Measurements from ENCODE around the gene NLGN4X. TPM values are rescaled to one million over a fixed set of nuclear protein-coding genes. Genes with fewer than 3 reads are reported as not detected.

Gene NLGN4X
- total and polyA plus RNA-seq, 3 experiments from 2014 or later = 0.21 TPM; not detected in 2

DNA sequence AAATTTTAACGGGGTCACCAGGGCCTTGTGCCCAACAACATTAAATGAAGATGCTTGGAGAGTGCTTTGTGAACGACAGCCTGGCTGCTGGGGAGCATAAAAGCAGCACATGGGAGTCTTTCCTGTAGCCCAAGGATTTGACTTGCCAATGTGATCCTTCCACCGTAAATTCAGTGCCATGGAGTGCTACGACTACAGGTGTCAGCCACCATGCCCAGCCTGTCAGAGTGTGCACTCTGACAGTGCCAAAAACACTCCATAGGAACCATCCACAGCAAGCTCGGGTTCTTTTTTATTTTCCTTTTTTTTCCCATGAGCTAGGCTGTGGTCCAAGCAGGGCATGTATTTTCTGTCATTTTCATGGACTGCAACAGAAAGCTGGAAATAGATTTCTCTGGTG, 156.9 kb downstream of the NLGN4X start:
- Mint-ChIP-seq H3K9me3 (peaks cover 0 to 7% (median 5%) of the 10 kb centered on the region in 5 donors), H3K4me1 (no peaks in the 10 kb centered on the region), H3K4me3 (no peak overlapping the region), H3K27ac (no peak overlapping the region), H3K27me3 (peaks cover 0 to 3% of the 10 kb centered on the region in 2 donors), H3K36me3 (no peaks in the 10 kb centered on the region)
- H3K4me1 ChIP-seq (ENCODE audit: insufficient read depth, low read length) = no peaks in the 10 kb centered on the region
- no peaks in the 10 kb centered on the region for H3K36me3 ChIP-seq (ENCODE audit: insufficient read depth, low read length)
- H3K27ac ChIP-seq (ENCODE audit: low read depth, low read length) = no peak overlapping the region
- H3K27me3 ChIP-seq (ENCODE audit: insufficient read depth, low read length, poor library complexity, severe bottlenecking) = no peaks in the 10 kb centered on the region
- ChIA-PET CTCF (no interaction called here), POLR2A (no interaction called here)
- H3K9me3 ChIP-seq (ENCODE audit: low read length) = no peaks in the 10 kb centered on the region
- no peak overlapping the region for H3K4me3 ChIP-seq (ENCODE audit: low read length)
- DNase-seq = no peak

DNA sequence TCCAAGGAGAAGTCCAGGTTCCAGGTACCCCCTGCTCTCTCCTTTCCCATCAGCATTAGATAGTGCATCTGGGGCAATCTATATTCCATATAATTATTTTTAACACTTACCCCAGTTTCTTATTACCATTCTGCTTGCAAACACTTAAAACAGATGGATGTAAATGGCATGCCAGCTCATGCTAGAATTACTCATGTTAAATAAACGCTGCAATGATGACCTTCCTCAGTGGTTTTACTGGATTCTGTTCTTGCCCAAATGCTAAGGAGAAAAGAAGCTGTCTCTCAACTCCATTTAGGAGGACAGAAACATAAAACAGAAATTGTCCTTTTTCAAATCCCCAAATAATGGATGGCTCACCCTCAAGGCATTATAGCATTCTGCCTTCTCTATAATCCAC, 161.1 kb downstream of the NLGN4X start:
- H3K36me3 Mint-ChIP-seq = no peaks in the 10 kb centered on the region
- H3K4me1 ChIP-seq (ENCODE audit: insufficient read depth, low read length) = no peaks in the 10 kb centered on the region
- H3K36me3 ChIP-seq (ENCODE audit: insufficient read depth, low read length) = no peaks in the 10 kb centered on the region
- H3K9me3 Mint-ChIP-seq = peaks cover 0 to 7% (median 0%) of the 10 kb centered on the region in 5 donors
- no peak overlapping the region for H3K4me3 ChIP-seq (ENCODE audit: low read length)
- H3K4me3 Mint-ChIP-seq = no peak overlapping the region
- no peaks in the 10 kb centered on the region for H3K4me1 Mint-ChIP-seq
- ChIA-PET POLR2A (no interaction called here), CTCF (no interaction called here)
- H3K27ac ChIP-seq (ENCODE audit: low read depth, low read length) = no peak overlapping the region
- peaks cover 0 to 3% of the 10 kb centered on the region in 2 donors for H3K27me3 Mint-ChIP-seq
- DNase-seq = no peak
- no peaks in the 10 kb centered on the region for H3K27me3 ChIP-seq (ENCODE audit: insufficient read depth, low read length, poor library complexity, severe bottlenecking)
- H3K27ac Mint-ChIP-seq = no peak overlapping the region
- no peaks in the 10 kb centered on the region for H3K9me3 ChIP-seq (ENCODE audit: low read length)

DNA sequence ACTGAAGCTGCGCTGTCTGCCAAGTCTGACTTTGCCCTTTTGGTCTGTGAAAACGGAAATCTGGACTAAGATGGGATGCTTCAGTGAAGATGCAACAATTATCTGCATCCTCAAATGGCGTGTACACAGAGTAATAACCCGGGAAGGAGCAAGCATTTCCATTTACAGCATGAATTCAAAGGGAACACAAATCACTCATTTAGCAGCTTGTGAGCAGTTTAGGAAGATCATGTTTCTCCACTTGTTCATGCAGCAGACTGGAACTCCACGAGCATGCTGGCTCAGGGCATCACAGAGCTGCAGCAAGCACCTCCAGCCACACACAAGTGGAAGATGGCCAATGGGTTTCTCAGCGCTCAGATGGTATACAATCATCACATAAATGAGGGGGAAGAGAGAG, 175.5 kb downstream of the NLGN4X start:
- Mint-ChIP-seq H3K27ac (no peak overlapping the region), H3K4me3 (no peak overlapping the region), H3K4me1 (no peaks in the 10 kb centered on the region), H3K27me3 (peaks cover 0 to 4% of the 10 kb centered on the region in 2 donors), H3K36me3 (no peaks in the 10 kb centered on the region), H3K9me3 (peaks cover 0 to 10% (median 2%) of the 10 kb centered on the region in 5 donors)
- H3K27ac ChIP-seq (ENCODE audit: low read depth, low read length) = no peak overlapping the region
- no peaks in the 10 kb centered on the region for H3K36me3 ChIP-seq (ENCODE audit: insufficient read depth, low read length)
- H3K9me3 ChIP-seq (ENCODE audit: low read length) = no peaks in the 10 kb centered on the region
- POLR2A ChIA-PET = no interaction called here
- CTCF ChIA-PET = no interaction called here
- H3K4me1 ChIP-seq (ENCODE audit: insufficient read depth, low read length) = no peaks in the 10 kb centered on the region
- H3K27me3 ChIP-seq (ENCODE audit: insufficient read depth, low read length, poor library complexity, severe bottlenecking) = no peaks in the 10 kb centered on the region
- no peak overlapping the region for H3K4me3 ChIP-seq (ENCODE audit: low read length)
- no peak for DNase-seq

DNA sequence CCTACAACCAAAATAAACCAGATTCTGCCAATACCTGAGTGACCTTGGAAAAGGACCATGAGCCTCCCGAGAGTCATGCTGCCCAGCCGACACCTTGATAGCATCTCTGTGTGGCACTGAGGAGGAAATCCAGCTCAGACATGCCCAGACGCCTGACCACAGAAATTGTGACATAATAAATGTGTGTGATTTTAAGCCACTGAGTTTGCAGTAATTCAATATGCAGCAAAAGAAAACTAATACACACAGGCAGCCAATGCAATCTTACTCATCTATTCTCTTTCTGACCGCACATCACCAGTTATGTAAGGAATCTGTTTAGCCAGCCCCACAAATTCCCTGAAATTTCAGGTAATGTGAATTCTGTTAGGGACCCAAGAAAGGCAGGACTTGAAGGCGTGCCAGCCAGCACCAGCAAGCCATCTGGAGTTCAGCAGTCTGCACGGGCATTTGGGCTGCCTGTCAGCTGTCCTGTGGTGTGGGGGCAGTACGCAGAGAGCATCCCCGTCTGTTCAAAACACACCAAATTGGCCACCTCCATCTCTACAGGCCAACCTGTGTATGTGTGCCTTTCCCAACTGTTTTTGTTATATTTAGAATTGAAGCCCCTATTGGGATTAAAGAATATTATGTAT, 176.4 kb downstream of the NLGN4X start:
- Mint-ChIP-seq H3K27me3 (peaks cover 0 to 4% of the 10 kb centered on the region in 2 donors), H3K36me3 (no peaks in the 10 kb centered on the region), H3K4me1 (no peaks in the 10 kb centered on the region), H3K27ac (no peak overlapping the region), H3K9me3 (peaks cover 0 to 8% (median 2%) of the 10 kb centered on the region in 5 donors), H3K4me3 (no peak overlapping the region)
- no peak for DNase-seq
- H3K4me3 ChIP-seq (ENCODE audit: low read length) = no peak overlapping the region
- H3K27ac ChIP-seq (ENCODE audit: low read depth, low read length) = no peak overlapping the region
- no peaks in the 10 kb centered on the region for H3K4me1 ChIP-seq (ENCODE audit: insufficient read depth, low read length)
- H3K9me3 ChIP-seq (ENCODE audit: low read length) = no peaks in the 10 kb centered on the region
- no peaks in the 10 kb centered on the region for H3K27me3 ChIP-seq (ENCODE audit: insufficient read depth, low read length, poor library complexity, severe bottlenecking)
- ChIA-PET POLR2A (no interaction called here), CTCF (no interaction called here)
- H3K36me3 ChIP-seq (ENCODE audit: insufficient read depth, low read length) = no peaks in the 10 kb centered on the region

DNA sequence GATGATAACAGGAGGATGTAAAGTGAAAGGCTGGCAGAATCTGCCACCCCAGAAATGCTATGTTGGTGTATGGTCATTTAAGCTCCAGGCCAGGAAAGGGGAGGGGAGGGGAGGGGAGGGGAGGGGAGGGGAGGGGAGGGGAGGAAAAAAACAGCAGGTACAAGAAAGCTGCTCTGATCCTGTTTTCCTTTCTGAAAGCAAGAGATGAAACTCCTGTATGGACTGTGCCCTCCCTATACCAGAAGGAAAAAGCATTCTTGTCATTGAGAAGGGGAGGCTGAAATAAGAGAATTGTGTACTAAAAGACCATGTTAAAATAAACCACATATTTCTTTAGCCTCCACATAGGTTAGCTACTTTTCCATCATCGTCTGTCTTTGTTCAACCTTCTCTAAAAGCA, 179.5 kb downstream of the NLGN4X start:
- no peak overlapping the region for H3K27ac Mint-ChIP-seq
- no peak for DNase-seq
- H3K27me3 ChIP-seq (ENCODE audit: insufficient read depth, low read length, poor library complexity, severe bottlenecking) = no peaks in the 10 kb centered on the region
- H3K4me1 Mint-ChIP-seq = no peaks in the 10 kb centered on the region
- H3K4me1 ChIP-seq (ENCODE audit: insufficient read depth, low read length) = no peaks in the 10 kb centered on the region
- H3K36me3 ChIP-seq (ENCODE audit: insufficient read depth, low read length) = no peaks in the 10 kb centered on the region
- H3K27me3 Mint-ChIP-seq = no peaks in the 10 kb centered on the region
- CTCF ChIA-PET = no interaction called here
- H3K27ac ChIP-seq (ENCODE audit: low read depth, low read length) = no peak overlapping the region
- H3K36me3 Mint-ChIP-seq = no peaks in the 10 kb centered on the region
- H3K9me3 ChIP-seq (ENCODE audit: low read length) = no peaks in the 10 kb centered on the region
- POLR2A ChIA-PET = no interaction called here
- peaks cover 0 to 8% (median 2%) of the 10 kb centered on the region in 5 donors for H3K9me3 Mint-ChIP-seq
- no peak overlapping the region for H3K4me3 Mint-ChIP-seq
- H3K4me3 ChIP-seq (ENCODE audit: low read length) = no peak overlapping the region

DNA sequence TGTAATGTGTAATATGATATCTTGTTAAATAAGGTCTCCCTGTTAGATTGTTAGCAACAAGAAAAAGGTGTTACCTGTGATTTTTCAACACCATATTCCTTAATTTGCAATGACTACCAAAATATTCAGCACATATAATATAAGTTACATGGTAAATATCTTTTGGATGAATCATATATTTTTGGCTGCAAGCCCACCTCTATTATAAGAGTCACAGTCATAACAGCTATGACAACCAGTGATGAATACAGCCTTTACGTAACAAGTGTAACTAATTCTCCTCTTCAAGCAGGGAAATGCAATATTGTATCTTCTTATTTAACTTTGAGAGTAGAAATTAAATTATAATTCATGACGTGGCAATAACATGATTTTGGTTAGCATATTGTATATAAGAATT, 187.0 kb downstream of the NLGN4X start:
- H3K4me3 ChIP-seq (ENCODE audit: low read length) = no peak overlapping the region
- H3K9me3 ChIP-seq (ENCODE audit: low read length) = no peaks in the 10 kb centered on the region
- H3K4me1 ChIP-seq (ENCODE audit: insufficient read depth, low read length) = no peaks in the 10 kb centered on the region
- Mint-ChIP-seq H3K4me3 (no peak overlapping the region), H3K9me3 (peaks cover 0 to 11% (median 0%) of the 10 kb centered on the region in 5 donors), H3K27me3 (no peaks in the 10 kb centered on the region), H3K27ac (no peak overlapping the region), H3K4me1 (no peaks in the 10 kb centered on the region), H3K36me3 (no peaks in the 10 kb centered on the region)
- H3K36me3 ChIP-seq (ENCODE audit: insufficient read depth, low read length) = no peaks in the 10 kb centered on the region
- no peak for DNase-seq
- no peaks in the 10 kb centered on the region for H3K27me3 ChIP-seq (ENCODE audit: insufficient read depth, low read length, poor library complexity, severe bottlenecking)
- CTCF ChIA-PET = no interaction called here
- POLR2A ChIA-PET = no interaction called here
- no peak overlapping the region for H3K27ac ChIP-seq (ENCODE audit: low read depth, low read length)

DNA sequence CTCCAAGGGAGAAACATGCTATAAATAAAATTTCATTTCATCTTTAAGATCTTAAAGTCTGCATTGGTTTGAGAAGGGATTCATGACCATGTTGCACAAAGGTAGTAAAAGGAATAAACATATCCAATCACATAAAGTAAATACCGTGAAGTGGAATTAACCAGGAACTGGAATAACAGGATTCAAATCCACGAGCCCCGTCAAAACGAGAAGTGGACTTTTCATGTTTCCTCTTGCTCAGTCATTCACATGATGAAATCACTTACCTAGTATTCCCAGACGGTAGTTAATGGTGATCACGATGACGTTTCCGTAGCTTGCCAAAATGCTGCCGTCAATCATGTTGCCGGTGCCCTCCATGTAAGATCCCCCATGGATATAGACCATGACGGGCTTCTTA, 199.7 kb downstream of the NLGN4X start:
- Histone ChIP-seq H3K4me1 (ENCODE audit: insufficient read depth, low read length) (no peaks in the 10 kb centered on the region), H3K9me3 (ENCODE audit: low read length) (no peaks in the 10 kb centered on the region), H3K36me3 (ENCODE audit: insufficient read depth, low read length) (no peaks in the 10 kb centered on the region), H3K4me3 (ENCODE audit: low read length) (no peak overlapping the region), H3K27ac (ENCODE audit: low read depth, low read length) (no peak overlapping the region), H3K27me3 (ENCODE audit: insufficient read depth, low read length, poor library complexity, severe bottlenecking) (no peaks in the 10 kb centered on the region)
- H3K4me3 Mint-ChIP-seq = no peak overlapping the region
- no peaks in the 10 kb centered on the region for H3K4me1 Mint-ChIP-seq
- H3K27ac Mint-ChIP-seq = no peak overlapping the region
- no peak for DNase-seq
- POLR2A ChIA-PET = no interaction called here
- H3K27me3 Mint-ChIP-seq = peaks cover 0 to 3% of the 10 kb centered on the region in 2 donors
- CTCF ChIA-PET = no interaction called here
- peaks cover 0 to 5% (median 2%) of the 10 kb centered on the region in 5 donors for H3K9me3 Mint-ChIP-seq
- no peaks in the 10 kb centered on the region for H3K36me3 Mint-ChIP-seq

DNA sequence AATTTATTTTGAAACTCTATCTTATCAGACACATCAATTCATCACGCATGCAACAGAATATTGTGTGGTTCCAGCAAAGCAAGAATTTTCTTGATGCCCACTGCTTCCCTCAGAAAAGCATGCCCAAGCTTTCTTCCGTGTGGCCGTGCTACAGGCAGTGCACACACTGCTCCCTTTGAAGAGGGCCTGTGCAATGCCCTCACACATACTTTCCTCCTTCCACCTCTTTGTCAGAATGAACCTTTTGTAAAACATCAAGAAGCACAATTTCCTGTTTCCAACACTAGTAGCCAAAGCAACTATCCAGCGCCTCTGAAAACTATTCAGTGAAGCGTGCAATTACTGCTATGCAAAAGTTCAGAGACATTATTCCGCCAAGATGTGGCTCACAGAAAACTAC, 201.7 kb downstream of the NLGN4X start:
- ChIA-PET CTCF (no interaction called here), POLR2A (no interaction called here)
- H3K4me1 ChIP-seq (ENCODE audit: insufficient read depth, low read length) = no peaks in the 10 kb centered on the region
- Mint-ChIP-seq H3K9me3 (peaks cover 0 to 5% (median 0%) of the 10 kb centered on the region in 5 donors), H3K4me3 (no peak overlapping the region), H3K27ac (no peak overlapping the region), H3K36me3 (no peaks in the 10 kb centered on the region), H3K27me3 (peaks cover 0 to 3% of the 10 kb centered on the region in 2 donors), H3K4me1 (no peaks in the 10 kb centered on the region)
- no peak for DNase-seq
- no peak overlapping the region for H3K4me3 ChIP-seq (ENCODE audit: low read length)
- H3K36me3 ChIP-seq (ENCODE audit: insufficient read depth, low read length) = no peaks in the 10 kb centered on the region
- no peaks in the 10 kb centered on the region for H3K9me3 ChIP-seq (ENCODE audit: low read length)
- H3K27ac ChIP-seq (ENCODE audit: low read depth, low read length) = no peak overlapping the region
- H3K27me3 ChIP-seq (ENCODE audit: insufficient read depth, low read length, poor library complexity, severe bottlenecking) = no peaks in the 10 kb centered on the region

DNA sequence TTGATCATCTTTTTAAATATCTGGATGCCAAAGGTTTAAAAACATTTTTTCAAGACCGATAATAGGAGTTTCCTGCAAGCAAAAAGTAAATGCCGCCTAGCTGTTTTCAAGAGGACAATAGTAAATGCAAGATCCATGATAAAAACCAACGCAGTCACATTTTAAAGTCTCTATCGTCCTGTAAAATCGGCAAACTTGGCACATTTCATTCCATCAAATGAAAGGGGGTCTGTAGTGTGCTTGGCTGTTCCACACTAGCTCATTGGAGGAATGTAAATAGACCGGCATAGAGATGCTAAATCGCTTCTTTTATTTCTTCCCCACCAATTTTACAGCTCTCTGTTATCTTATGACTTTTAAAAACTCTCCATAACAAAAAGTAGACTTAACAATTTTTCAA, 202.2 kb downstream of the NLGN4X start:
- no peaks in the 10 kb centered on the region for H3K36me3 ChIP-seq (ENCODE audit: insufficient read depth, low read length)
- H3K9me3 Mint-ChIP-seq = peaks cover 0 to 5% (median 0%) of the 10 kb centered on the region in 5 donors
- no peaks in the 10 kb centered on the region for H3K4me1 ChIP-seq (ENCODE audit: insufficient read depth, low read length)
- CTCF ChIA-PET = no interaction called here
- DNase-seq = no peak
- POLR2A ChIA-PET = no interaction called here
- no peaks in the 10 kb centered on the region for H3K36me3 Mint-ChIP-seq
- H3K4me3 Mint-ChIP-seq = no peak overlapping the region
- H3K4me3 ChIP-seq (ENCODE audit: low read length) = no peak overlapping the region
- H3K27ac Mint-ChIP-seq = no peak overlapping the region
- H3K9me3 ChIP-seq (ENCODE audit: low read length) = no peaks in the 10 kb centered on the region
- H3K27me3 ChIP-seq (ENCODE audit: insufficient read depth, low read length, poor library complexity, severe bottlenecking) = no peaks in the 10 kb centered on the region
- no peak overlapping the region for H3K27ac ChIP-seq (ENCODE audit: low read depth, low read length)
- peaks cover 0 to 5% (median 0%) of the 10 kb centered on the region in 3 donors for H3K4me1 Mint-ChIP-seq
- peaks cover 0 to 3% of the 10 kb centered on the region in 2 donors for H3K27me3 Mint-ChIP-seq

All from CD8-positive, alpha-beta memory T cell (primary cell).